K562 treated with DMSO at 1 percent for 4 hours (cell line): ENCODE data around the gene UMOD. TPM values are rescaled to one million over a fixed set of nuclear protein-coding genes. Genes with fewer than 3 reads are reported as not detected.

Experiments used
- total RNA-seq: library from RNA; unstranded; fragments of 300-600 nt; gene quantifications from 2 replicates; pipeline ENCODE4 v1.2.3, GENCODE V29; 2022; ENCODE audit not compliant: insufficient read depth

Gene UMOD
- total RNA-seq = not detected in 2 replicates

DNA sequence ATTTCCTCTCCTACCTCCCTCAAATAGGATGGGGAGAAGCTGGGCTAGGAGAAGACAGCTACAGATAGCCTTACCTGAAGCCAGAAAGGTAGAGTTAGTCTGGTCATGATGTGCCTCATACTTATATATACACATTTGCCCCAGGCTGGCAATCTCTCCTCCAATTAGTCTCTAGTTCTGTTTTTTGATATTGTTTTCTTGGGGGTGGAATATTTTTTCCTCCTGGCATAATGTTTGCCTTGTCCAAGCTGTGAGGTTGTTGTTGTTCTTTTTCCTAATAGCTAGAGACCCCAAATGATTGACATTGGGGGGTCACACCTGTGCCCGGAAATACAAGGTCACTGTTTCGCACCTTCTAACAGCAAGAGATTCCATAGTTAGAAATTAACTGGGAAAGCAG lies at the start of gene UMOD:
Gene UMOD, minus strand, starts transcription at position 101 of the 400 bp plus-strand sequence. CDS start 1,978 bp downstream, outside the sequence.

DNA sequence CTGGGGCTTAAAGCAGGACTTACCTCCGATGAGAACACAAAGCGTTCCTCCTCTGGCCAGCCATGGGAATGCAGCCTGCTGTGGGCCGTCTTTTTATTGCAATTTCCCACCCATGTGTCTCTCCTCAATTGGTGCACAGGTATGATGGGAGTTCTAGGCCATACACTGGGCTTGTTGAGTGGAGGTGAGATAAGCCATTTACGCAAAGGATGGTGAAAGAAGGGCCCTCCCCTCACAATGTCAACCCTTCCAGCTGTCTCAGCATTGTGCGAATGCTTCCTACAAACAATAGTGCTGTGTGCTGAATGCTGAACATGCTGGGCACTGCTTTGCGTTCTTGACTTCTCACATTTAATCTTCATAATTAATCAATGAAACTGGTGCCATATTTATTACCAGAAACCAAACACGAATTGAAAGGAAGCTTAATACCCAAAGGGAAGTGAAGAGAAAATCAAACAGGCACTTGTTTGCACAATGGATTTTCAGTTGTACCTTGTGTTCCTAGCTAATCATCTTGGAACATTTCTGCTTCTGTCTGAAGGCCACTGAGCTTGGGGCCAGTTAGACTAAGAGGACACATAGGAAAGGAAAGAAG lies 25.0 kb downstream of the UMOD start, which contains the start of gene GP2:
Gene GP2, minus strand, starts transcription at position 70 of the 598 bp plus-strand sequence. CDS start 1,082 bp downstream, outside the sequence.

Other genes starting within 250 kb of the UMOD start
- not detected in 2 replicates for gene GP2, start 25.2 kb downstream of the UMOD start, total RNA-seq
- gene PDILT, start 52.0 kb upstream of the UMOD start, total RNA-seq = not detected in 2 replicates
- 0.43 TPM in 1 of 2 replicates, not detected in the other for gene ACSM5, start 56.8 kb upstream of the UMOD start, total RNA-seq
- not detected in 2 replicates for gene ACSM2A, start 98.8 kb upstream of the UMOD start, total RNA-seq
- gene ACSM2B, start 223.7 kb upstream of the UMOD start, total RNA-seq = 1.8 and 16.9 TPM in 2 replicates